Large intestine (tissue), 3 donors: ENCODE measurements around the gene DENND1A. TPM values are rescaled to one million over a fixed set of nuclear protein-coding genes. Genes with fewer than 3 reads are reported as not detected.
A peak's percentile ranks its signal among the peaks of the same experiment; 100 is the strongest.

Experiments
- DNase-seq, 2 donors: peaks; one replicate each; pipeline versions ENCODE4 v3.0.0 to v3.0.0-alpha.2; 2013
- H3K27ac ChIP-seq: one replicate; pipeline ENCODE4 v1.5.1; 2013; ENCODE audit warnings: low read length
- H3K27me3 ChIP-seq: 2 replicates; pipeline ENCODE4 v1.6.1; 2013; ENCODE audit warnings: low read length; ENCODE audit not compliant: control insufficient read depth, insufficient read depth
- H3K36me3 ChIP-seq: 2 replicates; pipeline ENCODE4 v1.6.1; 2013; ENCODE audit warnings: low read length; ENCODE audit not compliant: control insufficient read depth, insufficient read depth
- H3K4me1 ChIP-seq: one replicate; pipeline ENCODE4 v1.6.1; 2013; ENCODE audit warnings: low read length; ENCODE audit not compliant: control insufficient read depth, insufficient read depth
- H3K4me3 ChIP-seq: one replicate; pipeline ENCODE4 v1.5.1; 2013; ENCODE audit warnings: low read length
- H3K9me3 ChIP-seq: one replicate; pipeline ENCODE4 v1.6.1; 2013; ENCODE audit warnings: mild to moderate bottlenecking, low read depth, low read length, moderate library complexity; ENCODE audit not compliant: control insufficient read depth
- WGBS: methylation state at CpG from one replicate; pipeline ENCODE4 v1.1.5; 2013; ENCODE audit warnings: low lambda C conversion rate; ENCODE audit not compliant: insufficient coverage; 5-methylcytosine and 5-hydroxymethylcytosine counted together
- polyA plus RNA-seq: library from polyadenylated mRNA; unstranded; fragments of 120-200 nt; gene quantifications from one replicate; pipeline ENCODE4 v1.2.1, GENCODE V29; 2013

DENND1A gene
- polyA plus RNA-seq, 1 donor, result 29.7 TPM

GRCh38 chr9:123542435-123543225 is 387.3 kb downstream of the DENND1A start:
- whole genome bisulfite sequencing, result no CpG with 5 or more reads among the region's 11 CpGs
- H3K4me1 ChIP-seq, result no peaks in the 10 kb centered on the region
- peak; percentile 23 to 66 for DNase-seq
- H3K4me3 ChIP-seq, result no peak overlapping the region
- no peak overlapping the region for H3K27ac ChIP-seq
- no peaks in the 10 kb centered on the region for H3K27me3 ChIP-seq
- H3K36me3 ChIP-seq, result peaks cover 5% of the 10 kb centered on the region
- H3K9me3 ChIP-seq, result no peaks in the 10 kb centered on the region

GRCh38 chr9:123541411-123541810 is 388.5 kb downstream of the DENND1A start:
- DNase-seq, result no peak
- Histone ChIP-seq H3K4me1 (no peaks in the 10 kb centered on the region), H3K4me3 (no peak overlapping the region), H3K36me3 (peaks cover 5% of the 10 kb centered on the region), H3K9me3 (peaks cover 3% of the 10 kb centered on the region), H3K27me3 (no peaks in the 10 kb centered on the region), H3K27ac (no peak overlapping the region)
- WGBS, result no CpG with 5 or more reads among the region's 5 CpGs

GRCh38 chr9:123540457-123540856 is 389.5 kb downstream of the DENND1A start:
- H3K27me3 ChIP-seq, result no peaks in the 10 kb centered on the region
- H3K4me3 ChIP-seq, result no peak overlapping the region
- no peak for DNase-seq
- peaks cover 3% of the 10 kb centered on the region for H3K9me3 ChIP-seq
- peaks cover 5% of the 10 kb centered on the region for H3K36me3 ChIP-seq
- H3K4me1 ChIP-seq, result no peaks in the 10 kb centered on the region
- H3K27ac ChIP-seq, result no peak overlapping the region
- no CpG with 5 or more reads among the region's 3 CpGs for WGBS

DNA sequence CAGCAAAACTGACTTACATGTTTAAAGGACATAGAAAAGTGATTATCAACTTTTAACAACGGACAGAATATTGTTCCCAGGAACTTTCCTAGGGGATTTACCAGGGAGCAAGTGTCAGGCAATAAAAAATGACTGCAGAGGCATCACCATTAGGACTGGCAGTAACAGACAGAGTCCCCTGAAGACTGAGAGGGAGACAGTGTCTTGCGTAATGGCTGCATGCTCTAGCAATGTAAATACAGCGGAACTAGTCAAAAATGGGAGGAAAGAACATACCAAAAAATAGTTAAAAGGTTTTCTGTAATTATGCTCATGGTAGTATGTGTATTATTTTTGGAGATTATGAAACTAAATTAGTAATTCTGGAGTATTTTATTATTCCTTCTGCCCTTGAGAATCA is 392.1 kb downstream of the DENND1A start:
- no peaks in the 10 kb centered on the region for H3K4me1 ChIP-seq
- no peak for DNase-seq
- H3K36me3 ChIP-seq, result peaks cover 6% of the 10 kb centered on the region
- no peaks in the 10 kb centered on the region for H3K27me3 ChIP-seq
- WGBS, result no CpG with 5 or more reads among the region's 3 CpGs
- H3K27ac ChIP-seq, result no peak overlapping the region
- peaks cover 3% of the 10 kb centered on the region for H3K9me3 ChIP-seq
- H3K4me3 ChIP-seq, result no peak overlapping the region

- DNase-seq, result no peak
Observed at GRCh38 chr9:123536455-123536868, 393.5 kb downstream of the DENND1A start.

DNA sequence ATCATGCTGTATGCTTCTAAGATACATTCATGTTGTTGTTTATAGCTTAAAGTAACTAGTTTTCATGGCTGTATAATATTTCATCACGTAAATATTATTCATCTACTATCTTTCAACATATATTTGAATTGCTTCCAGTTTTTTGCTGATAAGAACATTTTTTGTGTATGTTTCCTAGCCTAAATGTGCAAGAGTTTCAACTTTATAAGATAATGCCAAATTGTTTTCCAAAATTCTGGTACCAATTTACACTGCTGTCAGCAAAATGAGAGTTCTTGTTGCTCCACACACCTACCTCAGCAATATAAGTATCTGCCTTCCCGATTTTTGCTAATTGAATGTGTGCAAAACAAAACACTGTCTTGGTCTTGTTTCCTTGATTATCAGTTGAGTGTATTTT is 395.6 kb downstream of the DENND1A start:
- 100% methylated on average over 1 of the region's 2 CpGs for WGBS
- Histone ChIP-seq H3K27me3 (no peaks in the 10 kb centered on the region), H3K27ac (no peak overlapping the region), H3K4me3 (no peak overlapping the region), H3K9me3 (peaks cover 3% of the 10 kb centered on the region), H3K36me3 (peaks cover 3% of the 10 kb centered on the region), H3K4me1 (no peaks in the 10 kb centered on the region)
- no peak for DNase-seq

More at GRCh38 chr9:123536455-123536868, 393.5 kb downstream of the DENND1A start:
- Histone ChIP-seq H3K4me1 (no peaks in the 10 kb centered on the region), H3K4me3 (no peak overlapping the region), H3K36me3 (peaks cover 6% of the 10 kb centered on the region), H3K27me3 (no peaks in the 10 kb centered on the region), H3K27ac (no peak overlapping the region), H3K9me3 (peaks cover 3% of the 10 kb centered on the region)
- 96% methylated on average over 5 of the region's 6 CpGs for WGBS

DNA sequence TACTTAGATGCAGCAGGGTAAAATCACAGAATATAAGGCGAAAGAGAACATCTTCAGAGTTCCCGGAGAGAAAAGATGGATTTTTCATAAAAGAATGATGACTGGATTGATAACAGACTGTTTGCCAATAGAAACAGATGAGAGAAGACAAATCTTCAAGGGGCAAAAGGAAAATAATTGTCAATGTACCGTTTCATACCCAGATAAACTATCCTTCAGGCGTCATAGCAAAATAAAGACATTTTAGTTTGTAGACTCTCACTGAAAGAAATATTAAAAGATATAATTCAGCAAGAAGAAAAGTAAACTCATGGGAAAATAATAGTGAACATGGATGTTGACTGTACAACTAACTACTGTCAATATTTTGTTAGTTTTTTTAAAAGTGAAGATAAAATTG is 399.7 kb downstream of the DENND1A start:
- H3K9me3 ChIP-seq, result no peaks in the 10 kb centered on the region
- H3K27ac ChIP-seq, result no peak overlapping the region
- H3K27me3 ChIP-seq, result no peaks in the 10 kb centered on the region
- H3K4me3 ChIP-seq, result no peak overlapping the region
- H3K36me3 ChIP-seq, result peaks cover 3% of the 10 kb centered on the region
- WGBS, result 75% methylated on average over 4 of the region's 4 CpGs
- no peaks in the 10 kb centered on the region for H3K4me1 ChIP-seq
- no peak for DNase-seq

- DNase-seq, result no peak
- no peaks in the 10 kb centered on the region for H3K9me3 ChIP-seq
Observed at GRCh38 chr9:123528501-123528900, 401.4 kb downstream of the DENND1A start.

DNA sequence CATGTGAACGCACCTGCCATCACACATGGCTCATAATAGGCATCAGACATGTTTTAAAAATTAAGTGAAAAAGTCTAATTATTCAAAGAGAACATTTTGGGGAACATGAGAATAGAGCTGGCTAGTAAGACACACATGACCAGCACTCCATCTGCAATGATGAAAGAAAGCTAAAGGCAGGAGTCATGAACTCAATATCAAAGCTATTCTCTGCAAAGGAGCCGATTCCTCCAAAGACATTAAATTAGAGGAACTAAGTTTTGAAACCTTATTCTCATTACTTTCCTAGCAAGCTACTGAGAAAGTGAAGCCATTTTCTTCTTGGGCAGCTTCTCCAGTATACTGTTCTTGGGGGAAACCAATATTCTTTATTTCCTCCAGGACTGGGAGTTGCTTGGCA is 401.9 kb downstream of the DENND1A start:
- Histone ChIP-seq H3K9me3 (no peaks in the 10 kb centered on the region), H3K27ac (no peak overlapping the region), H3K27me3 (no peaks in the 10 kb centered on the region), H3K36me3 (no peaks in the 10 kb centered on the region), H3K4me3 (no peak overlapping the region), H3K4me1 (no peaks in the 10 kb centered on the region)
- DNase-seq, result no peak
- no CpG with 5 or more reads among the region's 2 CpGs for WGBS

More at GRCh38 chr9:123528501-123528900, 401.4 kb downstream of the DENND1A start:
- no CpG with 5 or more reads among the region's 2 CpGs for WGBS
- H3K27me3 ChIP-seq, result no peaks in the 10 kb centered on the region
- H3K4me3 ChIP-seq, result no peak overlapping the region
- H3K27ac ChIP-seq, result no peak overlapping the region
- H3K36me3 ChIP-seq, result peaks cover 3% of the 10 kb centered on the region
- no peaks in the 10 kb centered on the region for H3K4me1 ChIP-seq

DNA sequence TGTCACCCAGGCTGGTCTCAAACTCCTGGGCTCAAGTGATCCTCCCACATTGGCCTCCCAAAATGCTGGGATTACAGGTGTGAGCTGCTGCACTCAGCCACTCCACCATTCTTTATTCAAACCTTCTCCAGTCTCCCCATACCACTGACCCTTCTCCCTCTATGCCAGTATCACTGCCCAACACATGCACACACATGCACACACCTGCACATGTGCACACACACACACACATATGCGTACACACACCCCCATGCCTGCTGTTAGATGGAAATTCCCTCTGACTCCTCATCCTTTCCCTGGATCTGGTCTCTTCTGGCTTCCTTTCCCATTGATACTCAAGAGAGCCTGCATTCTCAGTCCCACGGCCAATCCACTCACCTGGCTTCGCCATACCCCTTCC is 404.0 kb downstream of the DENND1A start:
- no peaks in the 10 kb centered on the region for H3K9me3 ChIP-seq
- H3K36me3 ChIP-seq, result no peaks in the 10 kb centered on the region
- H3K4me1 ChIP-seq, result no peaks in the 10 kb centered on the region
- no peak for DNase-seq
- H3K27me3 ChIP-seq, result no peaks in the 10 kb centered on the region
- no CpG with 5 or more reads among the region's 3 CpGs for WGBS
- H3K4me3 ChIP-seq, result no peak overlapping the region
- H3K27ac ChIP-seq, result no peak overlapping the region

DNA sequence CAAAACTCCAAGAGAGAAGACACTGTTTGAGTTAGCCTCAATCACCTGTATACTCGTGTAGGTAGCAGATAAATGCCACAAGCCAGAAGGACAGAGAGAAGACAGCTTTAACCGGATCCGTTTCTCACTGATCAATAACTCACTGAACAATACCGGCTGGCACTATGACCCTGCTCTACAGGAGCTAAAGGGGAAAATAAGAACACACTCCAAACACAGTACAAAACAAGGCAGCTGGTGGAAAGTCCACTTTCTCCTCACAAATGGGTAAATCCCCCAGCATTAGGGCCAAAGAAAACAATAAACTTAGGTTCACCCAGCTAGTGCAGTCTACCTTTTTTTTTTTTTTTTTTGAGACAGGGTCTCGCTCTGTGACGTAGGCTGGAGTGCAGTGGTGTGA is 404.5 kb downstream of the DENND1A start:
- Histone ChIP-seq H3K36me3 (no peaks in the 10 kb centered on the region), H3K9me3 (no peaks in the 10 kb centered on the region), H3K4me3 (no peak overlapping the region), H3K27me3 (no peaks in the 10 kb centered on the region), H3K27ac (no peak overlapping the region), H3K4me1 (no peaks in the 10 kb centered on the region)
- WGBS, result no CpG with 5 or more reads among the region's 6 CpGs
- DNase-seq, result no peak
